HG02973 (cell line): ENCODE data around the gene HUS1B.

Experiments used
- ATAC-seq: cut with Tn5 transposase; IDR thresholded peaks from one replicate; pipeline ENCODE4 v1.9.1; 2021; ENCODE audit warnings: moderate library complexity; ENCODE audit not compliant: unreplicated experiment

The HUS1B gene

DNA sequence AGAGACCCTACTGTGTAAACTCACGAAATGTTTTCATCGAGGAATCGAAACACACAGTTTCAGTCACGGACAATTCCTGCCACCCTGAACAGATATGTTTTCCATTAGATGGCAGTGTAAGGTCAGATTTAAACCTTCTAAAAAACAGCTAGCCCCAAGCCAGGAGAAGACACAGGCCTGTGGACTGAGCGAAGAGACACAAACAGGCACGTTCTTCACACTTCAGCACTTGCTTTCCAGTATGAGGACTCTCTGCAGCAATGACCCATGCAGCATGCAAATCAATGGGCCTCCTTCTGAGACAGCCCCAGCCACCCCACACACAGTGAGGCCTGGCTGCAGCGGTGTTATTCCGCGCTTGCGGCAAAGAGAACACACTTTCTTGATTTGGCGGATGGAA lies 31.9 kb downstream of the HUS1B start:
- no peak for ATAC-seq

DNA sequence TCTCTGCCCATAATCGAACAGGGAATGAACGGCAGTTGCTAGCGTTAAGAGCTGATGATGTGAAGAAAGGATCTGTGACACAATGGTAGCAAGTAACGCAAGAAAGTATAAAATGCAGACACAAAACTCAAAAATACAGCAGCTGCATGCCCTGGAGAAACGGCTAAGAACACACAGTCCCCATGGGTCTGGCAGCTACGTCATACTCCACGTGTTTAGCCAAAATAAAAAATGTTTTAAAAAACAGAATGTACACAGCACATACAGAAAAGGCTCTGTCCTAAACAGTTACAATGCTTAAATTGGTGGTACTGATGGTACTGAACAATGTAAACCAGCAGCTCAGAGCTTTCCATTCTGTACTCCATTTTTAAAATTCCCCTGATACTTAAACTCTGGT lies 34.4 kb downstream of the HUS1B start:
- no peak for ATAC-seq

DNA sequence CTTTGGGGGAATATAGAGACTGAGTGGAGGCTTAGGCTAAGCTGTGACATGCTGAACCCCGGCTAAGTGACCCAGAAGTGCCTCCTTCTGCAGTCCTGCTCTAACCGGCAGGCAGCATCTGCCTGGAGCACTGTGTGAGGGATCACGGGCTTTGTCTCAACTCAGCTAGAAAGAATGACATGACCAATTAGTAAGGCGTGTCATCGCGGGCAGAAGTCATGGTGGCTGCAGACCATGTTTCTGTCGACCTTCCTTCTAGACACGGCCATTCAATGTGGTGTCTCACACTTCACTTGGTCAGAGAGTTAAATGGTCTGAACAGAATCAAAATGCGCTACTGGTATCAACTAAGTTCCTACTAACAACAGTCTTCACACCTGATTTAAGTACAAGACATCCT lies 35.0 kb downstream of the HUS1B start:
- no peak for ATAC-seq

DNA sequence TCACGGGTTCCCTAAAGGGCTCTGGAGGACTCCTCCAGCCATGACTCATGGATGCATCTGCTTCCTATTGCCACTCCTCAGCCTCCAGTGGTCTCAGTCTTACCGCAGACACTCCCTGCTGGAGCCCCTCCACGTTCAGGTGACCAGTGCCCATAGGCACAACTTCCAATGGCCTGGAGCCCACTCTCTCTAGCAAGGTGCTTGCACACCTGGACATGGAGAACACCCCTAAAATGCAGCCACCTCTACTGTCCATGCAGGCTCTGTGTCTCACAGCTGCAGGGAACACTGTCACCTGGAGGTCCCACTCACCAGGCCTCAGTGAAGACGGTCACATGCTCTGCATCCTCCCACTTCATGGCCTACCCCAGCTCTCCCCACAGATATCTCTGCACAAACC lies 36.0 kb downstream of the HUS1B start:
- no peak for ATAC-seq

DNA sequence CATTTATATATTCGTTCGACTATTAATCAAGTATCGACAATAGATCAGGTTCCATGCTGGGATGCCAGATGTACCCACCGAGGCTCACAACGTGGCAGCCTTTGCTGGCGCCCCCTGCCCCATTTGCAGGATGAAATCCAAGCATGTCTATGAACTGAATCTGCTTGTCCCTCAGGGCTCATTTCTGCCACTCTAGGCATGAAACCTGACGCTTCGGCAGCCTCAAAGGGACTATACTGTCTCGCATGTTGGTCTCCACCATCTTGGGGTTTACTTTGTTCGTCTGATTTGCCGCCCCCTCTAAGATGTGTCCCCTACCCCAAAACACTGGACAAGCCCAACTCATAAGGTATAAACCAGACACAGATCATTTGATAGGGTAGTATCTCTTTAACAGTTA lies 36.7 kb downstream of the HUS1B start:
- ATAC-seq: no peak

DNA sequence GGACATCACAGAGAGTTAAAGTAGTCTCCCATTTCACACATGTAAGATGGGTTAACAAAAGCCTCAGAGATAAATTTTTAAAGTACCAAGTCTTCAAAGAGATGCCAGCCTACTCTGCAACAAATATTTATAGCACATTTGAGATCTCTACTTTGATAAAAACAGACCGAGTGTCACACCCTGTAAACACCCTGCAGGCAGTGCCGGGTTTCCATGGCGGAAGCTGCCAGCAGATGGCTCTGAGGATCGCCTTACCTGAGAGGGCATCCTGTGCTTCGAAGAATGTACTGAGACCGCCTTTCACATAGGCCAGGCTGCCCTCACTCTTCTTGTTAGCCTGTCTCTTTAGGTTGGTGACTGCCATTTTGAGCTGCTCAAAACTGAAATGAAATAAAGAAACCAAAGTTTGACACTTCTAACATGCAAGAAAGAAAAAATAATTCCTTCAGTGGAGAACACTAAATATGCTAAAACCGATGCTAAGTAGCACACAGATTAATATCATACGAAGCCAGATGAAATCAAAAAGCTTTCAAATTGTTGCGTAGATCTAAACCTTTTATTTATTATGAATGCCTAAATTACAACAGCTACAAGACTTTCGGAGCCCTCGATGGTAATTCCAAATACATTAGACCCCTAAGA lies 39.3 kb downstream of the HUS1B start:
- ATAC-seq: no peak

DNA sequence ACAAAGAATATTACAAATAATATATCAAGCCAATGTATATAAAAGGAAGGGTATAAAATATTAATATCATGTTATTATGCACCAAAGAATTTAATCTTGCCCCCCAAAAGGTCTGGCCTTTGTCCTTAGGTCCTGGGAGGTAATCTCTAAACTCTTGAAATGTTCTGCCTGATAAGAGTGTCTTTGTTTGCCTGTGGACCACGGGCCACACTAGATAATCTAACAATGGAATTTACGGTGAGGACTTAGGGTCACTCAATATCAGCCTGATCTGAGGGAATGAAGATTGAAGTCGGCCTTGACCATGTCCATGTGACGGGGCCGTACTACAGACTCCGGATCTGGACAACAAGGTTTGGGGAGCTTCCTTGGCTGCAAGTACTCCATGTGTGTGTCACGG lies 42.9 kb downstream of the HUS1B start:
- ATAC-seq: no peak

DNA sequence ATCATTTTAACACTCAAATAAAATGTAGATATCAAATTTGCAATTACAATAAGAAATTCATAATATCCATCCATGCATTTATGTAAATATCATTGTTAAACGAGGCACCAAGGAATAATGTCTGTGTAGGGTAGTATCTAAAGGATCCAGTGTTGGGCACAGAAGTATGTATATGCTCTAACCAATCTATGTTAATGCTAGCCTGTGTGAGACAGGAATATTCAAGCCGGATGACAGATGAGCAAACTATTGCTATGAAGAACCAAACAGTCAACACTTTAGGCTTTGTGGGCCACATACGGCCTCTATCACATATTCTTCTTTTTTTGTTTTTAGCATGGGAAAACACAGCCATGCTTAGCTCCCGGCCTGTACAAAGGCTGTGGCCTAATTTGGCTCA lies 45.0 kb downstream of the HUS1B start:
- ATAC-seq: no peak

DNA sequence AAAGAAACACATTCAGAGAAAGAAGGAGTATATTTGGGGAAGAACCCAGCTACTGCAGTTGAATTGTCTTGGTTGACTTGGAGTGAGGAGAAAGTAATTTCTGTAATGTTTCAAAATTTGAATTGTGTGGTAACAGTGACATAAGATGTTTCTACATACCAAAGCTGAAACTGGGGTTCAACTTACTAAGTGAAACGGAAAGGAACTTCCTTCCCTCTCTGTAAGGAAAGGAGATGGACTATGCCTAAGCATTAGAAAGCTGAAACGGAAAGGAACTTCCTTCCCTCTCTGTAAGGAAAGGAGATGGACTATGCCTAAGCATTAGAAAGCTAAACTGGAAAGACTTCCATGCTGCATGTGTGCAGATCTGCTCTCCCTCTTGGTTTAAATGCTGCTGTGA lies 46.0 kb downstream of the HUS1B start:
- no peak for ATAC-seq

DNA sequence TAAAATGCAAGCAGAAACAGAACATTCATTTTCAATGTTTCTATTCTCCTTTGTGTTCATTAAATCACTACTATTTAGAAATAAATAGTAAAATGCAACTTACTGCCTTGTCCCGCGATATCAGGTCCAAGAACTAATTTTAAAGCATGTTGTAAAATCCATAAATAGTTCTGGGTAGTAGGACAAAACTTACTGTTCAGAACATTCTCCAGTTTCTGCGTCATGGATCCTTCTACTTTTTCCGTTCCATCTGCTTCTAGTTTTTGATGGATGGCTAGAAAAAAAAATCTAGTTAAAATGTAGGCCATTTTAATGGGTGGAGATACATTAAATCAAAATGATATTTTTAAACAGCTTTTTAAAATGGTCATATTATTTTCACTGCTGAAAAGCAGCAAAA lies 47.0 kb downstream of the HUS1B start:
- ATAC-seq: no peak

DNA sequence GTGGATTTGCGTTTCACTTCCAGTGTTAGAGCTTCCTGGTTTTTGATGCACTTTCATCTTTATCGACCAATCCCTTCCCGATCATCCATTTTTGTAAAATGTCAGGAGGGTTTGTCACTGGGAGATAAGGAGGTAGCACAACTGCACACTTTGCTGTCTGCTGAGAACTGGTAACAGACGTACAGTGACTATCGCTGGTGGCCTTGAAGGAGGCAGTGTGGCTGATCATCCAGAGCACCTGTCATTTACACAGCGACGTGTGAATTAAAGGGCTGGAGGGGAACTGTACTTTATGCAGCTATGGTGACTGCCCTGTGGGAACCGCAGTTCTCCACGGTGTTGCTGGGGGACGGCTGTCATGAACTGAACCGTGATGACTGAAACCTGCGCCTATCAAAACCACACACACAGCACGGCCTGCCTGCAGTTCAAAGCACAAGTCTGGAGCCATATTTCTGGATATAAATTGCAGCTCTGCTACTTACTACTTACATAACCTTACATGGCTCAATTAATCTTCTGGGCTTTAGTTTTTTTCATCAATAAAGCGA lies 50.0 kb downstream of the HUS1B start:
- no peak for ATAC-seq
